GM23338 (cell line): ENCODE measurements around the gene SUSD4. TPM values are rescaled to one million over a fixed set of nuclear protein-coding genes. Genes with fewer than 3 reads are reported as not detected.

ENCODE experiments used
- ATAC-seq: fragments of 200-7000 bp; cut with Tn5 transposase; 3 replicates; pipeline ENCODE4 v1.9.1; 2020
- DNase-seq: peaks from one replicate; pipeline ENCODE4 v3.0.0-alpha.2; 2015; ENCODE audit warnings: low spot score
- H2AFZ ChIP-seq: fragments of 200-600 bp; sonication (generic); 2 replicates; pipeline ENCODE4 v1.8.0; 2016; ENCODE audit warnings: antibody characterized with exemption, mild to moderate bottlenecking, moderate library complexity
- H3F3A ChIP-seq: fragments of 200-600 bp; sonication (generic); replicated peaks from 2 replicates; pipeline ENCODE4 v1.8.0; 2017; ENCODE audit warnings: antibody characterized with exemption, mixed run types, low read depth
- H3K27ac ChIP-seq: fragments of 200-600 bp; sonication (generic); 2 replicates; pipeline ENCODE4 v1.6.1; 2016; ENCODE audit warnings: low read depth
- H3K27me3 ChIP-seq: fragments of 200-600 bp; sonication (generic); 2 replicates; pipeline ENCODE4 v1.8.0; 2016; ENCODE audit warnings: mild to moderate bottlenecking, mixed run types, moderate library complexity; ENCODE audit not compliant: insufficient read depth
- H3K36me3 ChIP-seq: fragments of 200-600 bp; sonication (generic); 2 replicates; pipeline ENCODE4 v1.8.0; 2016; ENCODE audit warnings: mild to moderate bottlenecking; ENCODE audit not compliant: insufficient read depth
- H3K4me1 ChIP-seq: fragments of 200-600 bp; sonication (generic); 2 replicates; pipeline ENCODE4 v1.8.0; 2016; ENCODE audit warnings: mild to moderate bottlenecking, moderate library complexity; ENCODE audit not compliant: insufficient read depth
- H3K4me2 ChIP-seq: fragments of 200-600 bp; sonication (generic); 2 replicates; pipeline ENCODE4 v1.7.1; 2017; ENCODE audit warnings: mixed run types
- H3K4me3 ChIP-seq: fragments of 200-600 bp; sonication (generic); 2 replicates; pipeline ENCODE4 v1.6.1; 2016; ENCODE audit warnings: mixed run types
- H3K79me2 ChIP-seq: fragments of 200-600 bp; sonication (generic); replicated peaks from 2 replicates; pipeline ENCODE4 v1.8.0; 2017; ENCODE audit warnings: mild to moderate bottlenecking; ENCODE audit not compliant: insufficient read depth
- H3K9me2 ChIP-seq: fragments of 200-600 bp; sonication (generic); 2 replicates; pipeline ENCODE4 v1.8.0; 2017; ENCODE audit not compliant: insufficient read depth
- H4K20me1 ChIP-seq: fragments of 200-600 bp; sonication (generic); replicated peaks from 2 replicates; pipeline ENCODE4 v1.8.0; 2017; ENCODE audit warnings: mild to moderate bottlenecking; ENCODE audit not compliant: insufficient read depth
- H3K27ac Mint-ChIP-seq: 2 replicates; pipeline ENCODE4 v1.8.0; 2020; ENCODE audit warnings: inconsistent platforms, mild to moderate bottlenecking, moderate library complexity, mixed read lengths
- H3K27me3 Mint-ChIP-seq: 3 replicates; pipeline ENCODE4 v1.8.0; 2022; ENCODE audit warnings: low read depth, mild to moderate bottlenecking, moderate library complexity, mixed read lengths, inconsistent platforms; ENCODE audit not compliant: insufficient read depth, poor library complexity
- H3K36me3 Mint-ChIP-seq: 3 replicates; pipeline ENCODE4 v1.8.0; 2021; ENCODE audit warnings: low read depth, mild to moderate bottlenecking, inconsistent platforms, moderate library complexity, mixed read lengths
- H3K4me1 Mint-ChIP-seq: 3 replicates; pipeline ENCODE4 v1.8.0; 2020; ENCODE audit warnings: mild to moderate bottlenecking, inconsistent platforms, mixed read lengths
- H3K4me3 Mint-ChIP-seq: 3 replicates; pipeline ENCODE4 v1.8.0; 2021; ENCODE audit warnings: moderate library complexity, mild to moderate bottlenecking, inconsistent platforms, mixed read lengths
- H3K9me3 Mint-ChIP-seq: 3 replicates; pipeline ENCODE4 v1.8.0; 2020; ENCODE audit warnings: moderate library complexity, mild to moderate bottlenecking, inconsistent platforms, mixed read lengths
- CREB1 ChIP-seq: fragments of 250-450 bp; sonication (Bioruptor Pico); IDR thresholded peaks from 2 replicates; pipeline ENCODE4 v1.5.0; 2020; ENCODE audit warnings: low read depth, mild to moderate bottlenecking, moderate library complexity
- CTCF ChIP-seq, 2 experiments: fragments of 200-600 bp in 1 of 2; sonication (generic) in 1 of 2; conservative IDR thresholded peaks; 2 replicates each; pipeline versions ENCODE4 v1.5.1 to v1.6.1; 2016 to 2017; ENCODE audit warnings: antibody characterized with exemption in 2 of 2, low read depth in 2 of 2, mild to moderate bottlenecking in 2 of 2, moderate library complexity in 1 of 2
- ETS1 ChIP-seq: IDR thresholded peaks from 2 replicates; pipeline ENCODE4 v1.6.1; 2016; ENCODE audit warnings: antibody characterized with exemption
- EZH2 ChIP-seq: fragments of 200-600 bp; sonication (generic); IDR thresholded peaks from one replicate; pipeline ENCODE4 v1.8.0; 2017; ENCODE audit warnings: antibody characterized with exemption, mild to moderate bottlenecking, low read depth; ENCODE audit not compliant: unreplicated experiment
- JUNB ChIP-seq: IDR thresholded peaks from one replicate; pipeline ENCODE4 v1.6.1; 2016; ENCODE audit warnings: antibody characterized with exemption; ENCODE audit not compliant: unreplicated experiment
- NANOG ChIP-seq: IDR thresholded peaks from 2 replicates; pipeline ENCODE4 v1.6.1; 2016; ENCODE audit warnings: antibody characterized with exemption, borderline replicate concordance
- REST ChIP-seq: IDR thresholded peaks from one replicate; pipeline ENCODE4 v1.6.1; 2018; ENCODE audit warnings: antibody characterized with exemption; ENCODE audit not compliant: unreplicated experiment
- STAT1 ChIP-seq: IDR thresholded peaks from one replicate; pipeline ENCODE4 v1.6.1; 2016; ENCODE audit warnings: antibody characterized with exemption; ENCODE audit not compliant: unreplicated experiment
- ZNF114 ChIP-seq: fragments of 250-450 bp; sonication (Bioruptor Pico); IDR thresholded peaks from 2 replicates; pipeline ENCODE4 v1.5.0; 2020; ENCODE audit warnings: mild to moderate bottlenecking, moderate library complexity
- polyA plus RNA-seq: library from polyadenylated mRNA; unstranded; fragments of >200 nt; fragmentation: Nextera tagmentation; extraction: Ambion mirVana; gene quantifications from 2 replicates; pipeline ENCODE4 v1.2.1, GENCODE V29; 2016
- total RNA-seq: library from RNA; depleted of rRNA; stranded (reverse); fragments of >200 nt; shearing (Covaris generic); gene quantifications from 2 replicates; pipeline ENCODE4 v1.2.3, GENCODE V29; 2014

Gene SUSD4
- total and polyA plus RNA-seq, 2 experiments from 2014 or later = 2.3 to 3.6 TPM

DNA sequence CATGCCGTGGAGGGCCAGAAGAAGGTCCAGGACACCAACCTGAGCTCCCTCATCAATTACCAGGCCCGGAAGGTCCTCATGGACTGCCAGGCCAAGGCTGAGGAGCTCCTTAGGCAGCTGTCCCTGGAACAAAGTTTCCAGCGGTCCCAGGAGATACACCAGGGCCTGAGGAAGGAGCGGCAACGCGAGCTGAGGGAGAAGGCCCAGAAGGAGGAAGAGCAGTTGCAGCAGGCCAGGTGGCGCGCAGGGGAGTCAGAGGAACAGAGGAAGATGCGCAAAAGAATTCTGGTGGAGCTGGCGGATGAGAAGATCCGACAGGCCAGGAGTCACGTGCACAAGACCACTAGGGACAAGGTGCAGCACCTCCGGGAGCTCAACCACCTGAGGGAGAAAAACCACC is 30.7 kb upstream of the SUSD4 start (continued):
- no peak for TF ChIP-seq ETS1
- TF ChIP-seq CREB1 (CRISPR knock-in tag) = no peak
- TF ChIP-seq EZH2 = no peak

GRCh38 chr1:223394242-223394641 is 30.3 kb upstream of the SUSD4 start:
- H3K9me2 ChIP-seq = no peaks in the 10 kb centered on the region
- no peaks in the 10 kb centered on the region for H3K79me2 ChIP-seq
- Mint-ChIP-seq H3K36me3 (peaks cover 14% of the 10 kb centered on the region; the same call in 2 of the 3 replicates), H3K27ac (no peak overlapping the region), H3K9me3 (peaks cover 18% of the 10 kb centered on the region), H3K4me1 (peaks cover 3% of the 10 kb centered on the region; the same call in 1 of the 3 replicates), H3K4me3 (no peak overlapping the region), H3K27me3 (peaks cover 29% of the 10 kb centered on the region)
- no peaks in the 10 kb centered on the region for H3K36me3 ChIP-seq
- peak; percentile 31 for DNase-seq
- H3K27me3 ChIP-seq = peaks cover 44% of the 10 kb centered on the region
- H4K20me1 ChIP-seq = no peaks in the 10 kb centered on the region
- H2AFZ ChIP-seq = peak overlapping the region; percentile 95
- peak; percentile 59 for ATAC-seq
- TF ChIP-seq ETS1 (no peak), JUNB (no peak), REST (no peak), ZNF114 (CRISPR knock-in tag) (no peak), NANOG (no peak), CTCF (conservative IDR thresholded peaks at IDR 0.05; ENCODE audit: low read depth in 2 of 2) (no peak), STAT1 (no peak)
- no peak overlapping the region for H3K27ac ChIP-seq
- no peaks in the 10 kb centered on the region for H3K4me1 ChIP-seq
- peak overlapping the region; percentile 79; the same call in 1 of the 2 replicates for H3K4me2 ChIP-seq
- no peaks in the 10 kb centered on the region for H3F3A ChIP-seq
- peak overlapping the region; percentile 60 for H3K4me3 ChIP-seq
